K562 (cell line): ENCODE data around the gene ACTN4. TPM values are rescaled to one million over a fixed set of nuclear protein-coding genes. Genes with fewer than 3 reads are reported as not detected.

Experiments used
- ATAC-seq: fragments of 200-7000 bp; cut with Tn5 transposase; 3 replicates; pipeline ENCODE4 v1.9.1; 2020; ENCODE audit warnings: moderate library complexity
- BruUV-seq: library from RNA; stranded (reverse); fragments of 400-500 nt; replicated peaks from 2 replicates; lab custom pipeline; 2021; lab: Mats Ljungman, UMichigan
- CTCF ChIA-PET: fragments of 300-600 bp; formaldehyde crosslinking; extraction: SDS; loops from one replicate; lab custom pipeline; 2021; ENCODE audit warnings: low intra/inter-chr PET ratio; lab: Yijun Ruan, JAX
- POLR2A ChIA-PET: fragments of 300-600, 350-650 bp; sonication (Branson Sonifier 250); formaldehyde crosslinking; extraction: SDS; loops from one replicate; lab custom pipeline; 2021; ENCODE audit warnings: antibody characterized with exemption, inconsistent platforms; lab: Yijun Ruan, JAX
- DNase-seq, 4 experiments: peaks; one replicate each; pipeline versions ENCODE4 v3.0.0 to v3.0.0-alpha.2; 2011 to 2018; ENCODE audit warnings: low spot score in 3 of 4, mixed read lengths in 3 of 4; ENCODE audit errors: extremely low read depth in 1 of 4
- FAIRE-seq: peaks from 2 replicates; lab custom pipeline; 2011; peaks lifted over from hg19 to GRCh38; lab: Jason Lieb, UNC
- H2AFZ ChIP-seq: 2 replicates; pipeline ENCODE4 v1.6.0; 2011; ENCODE audit warnings: low read depth, low read length, control low read depth, inconsistent platforms
- H3K27ac ChIP-seq: fragments of 200-600 bp; 3 replicates; pipeline ENCODE4 v1.8.0; 2011; ENCODE audit warnings: low read depth, mild to moderate bottlenecking, control low read depth, inconsistent platforms, low read length, moderate library complexity, mixed read lengths; ENCODE audit errors: extremely low read depth
- H3K27me3 ChIP-seq, 2 experiments: fragments of 300-600 bp in 1 of 2; 2 replicates in 1 of 2; 3 replicates in 1 of 2; pipeline versions ENCODE4 v1.6.0 to v1.8.0; 2011; ENCODE audit warnings: inconsistent platforms in 2 of 2, low read length in 2 of 2, mild to moderate bottlenecking in 1 of 2, mixed read lengths in 1 of 2, moderate library complexity in 1 of 2; ENCODE audit not compliant: control insufficient read depth in 2 of 2, insufficient read depth in 2 of 2
- H3K36me3 ChIP-seq: fragments of 300-600 bp; 3 replicates; pipeline ENCODE4 v1.8.0; 2011; ENCODE audit warnings: mild to moderate bottlenecking, low read length, inconsistent platforms; ENCODE audit not compliant: control insufficient read depth, insufficient read depth
- H3K4me1 ChIP-seq, 2 experiments: fragments of 200-600 bp in 1 of 2; replicated peaks in 1 of 2; 2 replicates in 1 of 2; 3 replicates in 1 of 2; pipeline versions ENCODE4 v1.5.1 to v1.8.0; 2011; ENCODE audit warnings: inconsistent platforms in 2 of 2, low read length in 2 of 2, mild to moderate bottlenecking in 1 of 2, mixed read lengths in 1 of 2, moderate library complexity in 1 of 2; ENCODE audit not compliant: control insufficient read depth in 2 of 2, insufficient read depth in 2 of 2
- H3K4me2 ChIP-seq: 2 replicates; pipeline ENCODE4 v1.6.1; 2011; ENCODE audit warnings: low read length, control low read depth, inconsistent platforms, mixed read lengths; ENCODE audit not compliant: insufficient read depth
- H3K4me3 ChIP-seq: fragments of 200-600 bp; sonication (generic), shearing (Covaris generic); 2 replicates; pipeline ENCODE4 v1.5.1; 2016; ENCODE audit warnings: control low read depth, inconsistent platforms
- H3K79me2 ChIP-seq: fragments of 200-600 bp; 3 replicates; pipeline ENCODE4 v1.8.0; 2011; ENCODE audit warnings: low read length, inconsistent platforms; ENCODE audit not compliant: control insufficient read depth, insufficient read depth
- H3K9ac ChIP-seq, 2 experiments: 2 replicates each; pipeline versions ENCODE4 v1.6.0 to v1.6.1; 2011; ENCODE audit warnings: low read depth in 2 of 2, low read length in 2 of 2, control low read depth in 1 of 2, inconsistent platforms in 1 of 2, mild to moderate bottlenecking in 1 of 2, mixed read lengths in 1 of 2; ENCODE audit not compliant: insufficient read depth in 1 of 2
- H3K9me1 ChIP-seq: one replicate; pipeline ENCODE4 v1.6.0; 2011; ENCODE audit warnings: inconsistent platforms, mild to moderate bottlenecking, low read length, moderate library complexity; ENCODE audit not compliant: control insufficient read depth, insufficient read depth
- H3K9me3 ChIP-seq: replicated peaks from 2 replicates; pipeline ENCODE4 v1.5.1; 2011; ENCODE audit warnings: low read depth, low read length, inconsistent platforms; ENCODE audit not compliant: control insufficient read depth, insufficient read depth
- H4K20me1 ChIP-seq: replicated peaks from 2 replicates; pipeline ENCODE4 v1.6.1; 2011; ENCODE audit warnings: low read length, inconsistent platforms, mixed read lengths; ENCODE audit not compliant: control insufficient read depth, insufficient read depth
- BRD4 ChIP-seq: fragments of 200-600 bp; sonication (generic); IDR thresholded peaks from 2 replicates; pipeline ENCODE4 v1.6.1; 2017; ENCODE audit warnings: inconsistent platforms
- CTBP1 ChIP-seq: fragments of 450-650 bp; IDR thresholded peaks from 2 replicates; pipeline ENCODE4 v1.6.1; 2016; ENCODE audit warnings: borderline replicate concordance
- ESRRA ChIP-seq: fragments of 450-650 bp; IDR thresholded peaks from 2 replicates; pipeline ENCODE4 v1.6.1; 2014; ENCODE audit warnings: low read depth, mild to moderate bottlenecking, moderate library complexity, borderline replicate concordance
- ETV6 ChIP-seq, 3 experiments: fragments of 150-350 bp in 1 of 3; sonication (generic) in 1 of 3; formaldehyde crosslinking in 1 of 3; IDR thresholded peaks; 2 replicates each; pipeline versions ENCODE4 v1.6.1 to v1.8.0; 2014 to 2022; ENCODE audit warnings: borderline replicate concordance in 2 of 3, low read depth in 2 of 3, antibody characterized with exemption in 1 of 3, low read length in 1 of 3, mild to moderate bottlenecking in 1 of 3, missing genetic modification reagents in 1 of 3
- HMG20A ChIP-seq: fragments of 450-650 bp; formaldehyde crosslinking; conservative IDR thresholded peaks from 2 replicates; pipeline ENCODE4 v1.4.0; 2020; ENCODE audit warnings: mild to moderate bottlenecking, mixed read lengths
- PRMT5 ChIP-seq: sonication (generic); formaldehyde crosslinking; IDR thresholded peaks from 2 replicates; pipeline ENCODE4 v1.5.0; 2020; ENCODE audit warnings: missing genetic modification reagents
- SAFB2 ChIP-seq: fragments of 200-400 bp; formaldehyde crosslinking; IDR thresholded peaks from 2 replicates; pipeline ENCODE4 v1.6.1; 2018; ENCODE audit warnings: borderline replicate concordance, low read length, low read depth, moderate library complexity; ENCODE audit not compliant: severe bottlenecking
- ZEB2 ChIP-seq: fragments of 450-650 bp; IDR thresholded peaks from 2 replicates; pipeline ENCODE4 v1.6.1; 2016
- WGBS: fragments of 100-300 bp; shearing (Covaris generic); methylation state at CpG from one replicate; pipeline ENCODE4 v1.1.6; 2016; ENCODE audit warnings: low coverage, mixed read lengths; ENCODE audit not compliant: insufficient coverage; ENCODE audit errors: missing lambda C conversion rate; 5-methylcytosine and 5-hydroxymethylcytosine counted together
- in situ Hi-C: fragments of 300-500 bp; cut with MboI; formaldehyde crosslinking; loops from 4 replicates; pipeline ENCODE4 v1.15.0; 2018; ENCODE audit warnings: inconsistent platforms, mixed read lengths
- intact Hi-C: fragments of 100-400 bp; cut with micrococcal nuclease; formaldehyde crosslinking; loops from 2 replicates; pipeline ENCODE4 v1.14.2; 2022
- polyA plus RNA-seq, 8 experiments: library from polyadenylated mRNA; depleted of rRNA in 4 of 8; stranded (reverse) in 5 of 8; unstranded in 3 of 8; fragments of >200 nt; fragmentation: Nextera tagmentation in 2 of 8; fragmentation: Illumina TruSeq in 1 of 8; extraction: Ambion mirVana in 2 of 8; extraction: Trizol in 1 of 8; gene quantifications; 2 replicates each; pipeline versions ENCODE4 v1.2.1 to v1.2.3, GENCODE V29; 2011 to 2014; ENCODE audit warnings: inconsistent platforms in 1 of 8, missing spikeins in 1 of 8
- total RNA-seq, 7 experiments: library from RNA; depleted of rRNA in 6 of 7; stranded (reverse); fragments of >200 nt in 6 of 7; fragmentation: Illumina TruSeq in 2 of 7; extraction: Trizol in 2 of 7; gene quantifications; 2 replicates each; pipeline versions ENCODE4 v1.2.1 to v1.2.3, GENCODE V29; 2011 to 2021; ENCODE audit warnings: low replicate concordance in 1 of 7
- TF ChIP-seq, protein P1 (sequence below), 2 experiments: fragments of 450-650 bp; conservative IDR thresholded peaks; 2 replicates each; pipeline ENCODE4 v1.6.1; 2017; ENCODE audit warnings: mild to moderate bottlenecking in 2 of 2, moderate library complexity in 2 of 2
- TF ChIP-seq, protein P2 (sequence below): fragments of 250-450 bp; sonication (Bioruptor Pico); IDR thresholded peaks from 2 replicates; pipeline ENCODE4 v1.5.0; 2021; ENCODE audit warnings: mild to moderate bottlenecking, borderline replicate concordance

ACTN4 gene
- total and polyA plus RNA-seq, 9 of the 15 experiments (the other 6 are each of a cell fraction or from before 2014, with no cell fraction given) = 3.1 to 385 (median 125) TPM

DNA sequence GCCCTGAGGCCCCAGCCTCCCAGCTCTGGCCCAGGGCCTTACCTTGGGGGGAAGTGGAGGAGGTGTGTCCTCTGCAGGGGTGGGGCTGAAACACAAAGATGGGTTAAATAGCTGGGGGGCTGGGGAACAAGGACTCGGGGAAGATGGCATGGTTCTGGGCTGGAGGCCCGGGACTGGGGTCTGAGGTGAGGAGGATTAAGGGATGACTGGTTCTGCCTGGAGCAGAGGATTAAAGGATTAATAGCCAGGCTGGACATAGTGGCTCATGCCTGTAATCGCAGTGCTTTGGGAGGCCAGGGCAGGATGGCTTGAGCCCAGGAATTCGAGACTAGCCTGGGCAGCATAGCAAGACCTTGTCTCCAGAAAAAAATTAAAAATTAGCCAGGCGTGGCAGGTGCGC is 41.3 kb upstream of the ACTN4 start:
- Histone ChIP-seq H3K36me3 (no peaks in the 10 kb centered on the region), H2AFZ (no peak overlapping the region), H3K9me3 (no peaks in the 10 kb centered on the region; the same call in 1 of the 2 replicates), H3K4me2 (no peak overlapping the region), H3K27ac (no peak overlapping the region), H4K20me1 (no peaks in the 10 kb centered on the region), H3K9ac (no peak overlapping the region), H3K9me1 (no peaks in the 10 kb centered on the region)
- POLR2A ChIA-PET = interaction anchor here (0.6 kb wide), 1 partner anchor 12 kb away, joined by 5 read pairs; no protein-coding TSS in a partner anchor
- intact Hi-C loops = no loop called here
- DNase-seq (no peak), ATAC-seq (no peak), FAIRE-seq (no peak)
- BruUV-seq = no TSS peak
- no peak for TF ChIP-seq PRMT5 (CRISPR knock-in tag)
- TF ChIP-seq, protein P1, sequence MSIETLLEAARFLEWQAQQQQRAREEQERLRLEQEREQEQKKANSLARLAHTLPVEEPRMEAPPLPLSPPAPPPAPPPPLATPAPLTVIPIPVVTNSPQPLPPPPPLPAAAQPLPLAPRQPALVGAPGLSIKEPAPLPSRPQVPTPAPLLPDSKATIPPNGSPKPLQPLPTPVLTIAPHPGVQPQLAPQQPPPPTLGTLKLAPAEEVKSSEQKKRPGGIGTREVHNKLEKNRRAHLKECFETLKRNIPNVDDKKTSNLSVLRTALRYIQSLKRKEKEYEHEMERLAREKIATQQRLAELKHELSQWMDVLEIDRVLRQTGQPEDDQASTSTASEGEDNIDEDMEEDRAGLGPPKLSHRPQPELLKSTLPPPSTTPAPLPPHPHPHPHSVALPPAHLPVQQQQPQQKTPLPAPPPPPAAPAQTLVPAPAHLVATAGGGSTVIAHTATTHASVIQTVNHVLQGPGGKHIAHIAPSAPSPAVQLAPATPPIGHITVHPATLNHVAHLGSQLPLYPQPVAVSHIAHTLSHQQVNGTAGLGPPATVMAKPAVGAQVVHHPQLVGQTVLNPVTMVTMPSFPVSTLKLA (conservative IDR thresholded peaks at IDR 0.05) = no peak
- TF ChIP-seq ZEB2 = no peak
- TF ChIP-seq ETV6 (IDR thresholded peaks at IDR 0.05; ENCODE audit: borderline replicate concordance in 1 of 2, low read depth in 2 of 2, low read length in 1 of 2) = no peak
- no peak for TF ChIP-seq ETV6 (CRISPR knock-in tag; IDR thresholded peaks at IDR 0.05; ENCODE audit: borderline replicate concordance)
- TF ChIP-seq, protein P2, sequence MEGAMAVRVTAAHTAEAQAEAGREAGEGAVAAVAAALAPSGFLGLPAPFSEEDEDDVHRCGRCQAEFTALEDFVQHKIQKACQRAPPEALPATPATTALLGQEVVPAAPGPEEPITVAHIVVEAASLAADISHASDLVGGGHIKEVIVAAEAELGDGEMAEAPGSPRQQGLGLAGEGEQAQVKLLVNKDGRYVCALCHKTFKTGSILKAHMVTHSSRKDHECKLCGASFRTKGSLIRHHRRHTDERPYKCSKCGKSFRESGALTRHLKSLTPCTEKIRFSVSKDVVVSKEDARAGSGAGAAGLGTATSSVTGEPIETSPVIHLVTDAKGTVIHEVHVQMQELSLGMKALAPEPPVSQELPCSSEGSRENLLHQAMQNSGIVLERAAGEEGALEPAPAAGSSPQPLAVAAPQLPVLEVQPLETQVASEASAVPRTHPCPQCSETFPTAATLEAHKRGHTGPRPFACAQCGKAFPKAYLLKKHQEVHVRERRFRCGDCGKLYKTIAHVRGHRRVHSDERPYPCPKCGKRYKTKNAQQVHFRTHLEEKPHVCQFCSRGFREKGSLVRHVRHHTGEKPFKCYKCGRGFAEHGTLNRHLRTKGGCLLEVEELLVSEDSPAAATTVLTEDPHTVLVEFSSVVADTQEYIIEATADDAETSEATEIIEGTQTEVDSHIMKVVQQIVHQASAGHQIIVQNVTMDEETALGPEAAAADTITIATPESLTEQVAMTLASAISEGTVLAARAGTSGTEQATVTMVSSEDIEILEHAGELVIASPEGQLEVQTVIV (CRISPR knock-in tag) = no peak
- TF ChIP-seq SAFB2 = no peak
- TF ChIP-seq BRD4 = no peak
- no peak for TF ChIP-seq ESRRA
- TF ChIP-seq CTBP1 = no peak
- TF ChIP-seq HMG20A (CRISPR knock-in tag) = no peak
- TF ChIP-seq, all 486 proteins: peak for 0
- in situ Hi-C loops = no loop called here
- Histone ChIP-seq H3K4me3 (no peak overlapping the region), H3K79me2 (no peaks in the 10 kb centered on the region), H3K4me1 (peaks cover 6 to 23% of the 10 kb centered on the region in 2 experiments; a peak in 4 of 5 replicates), H3K27me3 (no peaks in the 10 kb centered on the region)
- CTCF ChIA-PET = no interaction called here
- WGBS = 46% methylated on average over 6 of the region's 6 CpGs
